HEK293T (cell line): Measurements from ENCODE around the gene HTR3B.
"Not testable (repeated sequence)": the region's sequence is repeated elsewhere in the genome, so short reads cannot be mapped to it uniquely, and the experiment has no call there.

Experiments used
- CTCF ChIA-PET: fragments of 350-600 bp; formaldehyde crosslinking; extraction: SDS; loops from one replicate; lab custom pipeline; 2021; ENCODE audit warnings: antibody characterized with exemption, inconsistent platforms; lab: Yijun Ruan, JAX
- POLR2A ChIA-PET: fragments of 350-600 bp; formaldehyde crosslinking; extraction: SDS; loops from one replicate; lab custom pipeline; 2020; ENCODE audit warnings: antibody characterized with exemption, inconsistent platforms; lab: Yijun Ruan, JAX
- DNase-seq: peaks from one replicate; pipeline ENCODE4 v3.0.0; 2012; ENCODE audit warnings: mixed read lengths; ENCODE audit errors: extremely low spot score
- ARNT ChIP-seq: fragments of 450-650 bp; IDR thresholded peaks from 2 replicates; pipeline ENCODE4 v1.6.1; 2017; ENCODE audit warnings: mild to moderate bottlenecking
- BHLHE40 ChIP-seq: fragments of 450-650 bp; IDR thresholded peaks from 2 replicates; pipeline ENCODE4 v1.6.1; 2016; ENCODE audit warnings: mild to moderate bottlenecking, moderate library complexity, borderline replicate concordance
- CTBP1 ChIP-seq: fragments of 450-650 bp; IDR thresholded peaks from 2 replicates; pipeline ENCODE4 v1.6.1; 2016; ENCODE audit warnings: borderline replicate concordance
- ELF4 ChIP-seq: fragments of 450-650 bp; IDR thresholded peaks from 2 replicates; pipeline ENCODE4 v1.6.1; 2017; ENCODE audit warnings: antibody characterized with exemption
- FOXA1 ChIP-seq: fragments of 450-650 bp; IDR thresholded peaks from 2 replicates; pipeline ENCODE4 v1.6.1; 2016; ENCODE audit warnings: mild to moderate bottlenecking
- FOXK2 ChIP-seq: fragments of 450-650 bp; IDR thresholded peaks from 2 replicates; pipeline ENCODE4 v1.6.1; 2016; ENCODE audit warnings: mild to moderate bottlenecking
- FOXM1 ChIP-seq: fragments of 450-650 bp; IDR thresholded peaks from 2 replicates; pipeline ENCODE4 v1.6.1; 2017; ENCODE audit warnings: mild to moderate bottlenecking, borderline replicate concordance
- HDGF ChIP-seq: fragments of 450-650 bp; IDR thresholded peaks from 2 replicates; pipeline ENCODE4 v1.6.1; 2017; ENCODE audit warnings: antibody characterized with exemption, borderline replicate concordance
- L3MBTL2 ChIP-seq: fragments of 450-650 bp; conservative IDR thresholded peaks from 2 replicates; pipeline ENCODE4 v1.6.1; 2016; ENCODE audit warnings: mild to moderate bottlenecking
- LEF1 ChIP-seq: fragments of 450-650 bp; IDR thresholded peaks from 2 replicates; pipeline ENCODE4 v1.6.1; 2017; ENCODE audit warnings: mild to moderate bottlenecking, borderline replicate concordance
- NFRKB ChIP-seq: fragments of 450-650 bp; IDR thresholded peaks from 2 replicates; pipeline ENCODE4 v1.6.1; 2016; ENCODE audit warnings: mild to moderate bottlenecking, moderate library complexity
- SP1 ChIP-seq: fragments of 450-650 bp; IDR thresholded peaks from 2 replicates; pipeline ENCODE4 v1.6.1; 2017
- SUZ12 ChIP-seq: fragments of 450-650 bp; IDR thresholded peaks from 2 replicates; pipeline ENCODE4 v1.6.1; 2016; ENCODE audit warnings: mild to moderate bottlenecking
- TARDBP ChIP-seq: fragments of 450-650 bp; IDR thresholded peaks from 2 replicates; pipeline ENCODE4 v1.6.1; 2016
- ZNF384 ChIP-seq: fragments of 450-650 bp; IDR thresholded peaks from 2 replicates; pipeline ENCODE4 v1.6.1; 2016
- TF ChIP-seq, protein P1 (sequence below): fragments of 450-650 bp; IDR thresholded peaks from 2 replicates; pipeline ENCODE4 v1.6.1; 2016

HTR3B gene

GRCh38 chr11:113934761-113935160 lies 30.2 kb downstream of the HTR3B start:
- DNase-seq = no peak
- TF ChIP-seq CTBP1 = no peak
- TF ChIP-seq FOXK2 = no peak
- no peak for TF ChIP-seq SP1
- TF ChIP-seq BHLHE40 = no peak
- TF ChIP-seq HDGF = no peak
- TF ChIP-seq LEF1 = no peak
- no peak for TF ChIP-seq TARDBP
- no peak for TF ChIP-seq ELF4
- no peak for TF ChIP-seq ARNT
- no peak for TF ChIP-seq ZNF384
- CTCF ChIA-PET = no interaction called here
- POLR2A ChIA-PET = no interaction called here

- POLR2A ChIA-PET = no interaction called here
- no peak for TF ChIP-seq BHLHE40
- TF ChIP-seq NFRKB = no peak
- no peak for TF ChIP-seq SUZ12
- TF ChIP-seq HDGF = no peak
- TF ChIP-seq SP1 = no peak
- TF ChIP-seq ARNT = no peak
- no peak for TF ChIP-seq L3MBTL2
- CTCF ChIA-PET = no interaction called here
- no peak for DNase-seq
Measured at GRCh38 chr11:113935858-113936257, 31.3 kb downstream of the HTR3B start.

GRCh38 chr11:113937918-113938317 lies 33.3 kb downstream of the HTR3B start:
- ChIA-PET CTCF (no interaction called here), POLR2A (no interaction called here)
- DNase-seq = no peak
- no peak for TF ChIP-seq TARDBP
- no peak for TF ChIP-seq FOXA1
- no peak for TF ChIP-seq BHLHE40
- TF ChIP-seq ELF4 = no peak
- TF ChIP-seq FOXM1 = no peak
- TF ChIP-seq ZNF384 = no peak
- TF ChIP-seq ARNT = no peak
- TF ChIP-seq CTBP1 = no peak
- TF ChIP-seq, protein P1, sequence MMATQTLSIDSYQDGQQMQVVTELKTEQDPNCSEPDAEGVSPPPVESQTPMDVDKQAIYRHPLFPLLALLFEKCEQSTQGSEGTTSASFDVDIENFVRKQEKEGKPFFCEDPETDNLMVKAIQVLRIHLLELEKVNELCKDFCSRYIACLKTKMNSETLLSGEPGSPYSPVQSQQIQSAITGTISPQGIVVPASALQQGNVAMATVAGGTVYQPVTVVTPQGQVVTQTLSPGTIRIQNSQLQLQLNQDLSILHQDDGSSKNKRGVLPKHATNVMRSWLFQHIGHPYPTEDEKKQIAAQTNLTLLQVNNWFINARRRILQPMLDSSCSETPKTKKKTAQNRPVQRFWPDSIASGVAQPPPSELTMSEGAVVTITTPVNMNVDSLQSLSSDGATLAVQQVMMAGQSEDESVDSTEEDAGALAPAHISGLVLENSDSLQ = no peak

- POLR2A ChIA-PET = no interaction called here
- CTCF ChIA-PET = no interaction called here
- TF ChIP-seq HDGF (no peak), LEF1 (no peak), FOXK2 (no peak), FOXM1 (no peak), ELF4 (no peak), TARDBP (no peak)
- no peak for DNase-seq
Measured at GRCh38 chr11:113942256-113942655, 37.7 kb downstream of the HTR3B start.

DNA sequence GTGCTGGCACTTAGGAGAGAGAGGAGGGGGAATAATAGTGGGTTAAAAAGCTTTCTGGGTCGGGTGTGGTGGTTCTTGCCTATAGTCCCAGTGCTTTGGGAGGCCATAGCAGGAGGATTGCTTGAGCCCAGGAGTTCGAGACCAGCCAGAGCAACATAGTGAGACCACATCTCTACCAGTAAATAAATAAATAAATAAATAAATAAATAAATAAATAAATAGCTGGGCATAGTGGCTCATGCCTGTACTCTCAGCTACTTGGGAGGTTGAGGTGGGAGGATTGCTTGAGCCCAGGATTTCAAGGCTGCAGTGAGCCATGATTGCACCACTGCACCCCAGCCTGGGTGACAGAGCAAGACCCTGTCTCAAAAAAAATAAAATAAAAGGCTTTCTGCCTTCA lies 41.6 kb downstream of the HTR3B start:
- DNase-seq, CTCF ChIA-PET, POLR2A ChIA-PET: not testable (repeated sequence)

DNA sequence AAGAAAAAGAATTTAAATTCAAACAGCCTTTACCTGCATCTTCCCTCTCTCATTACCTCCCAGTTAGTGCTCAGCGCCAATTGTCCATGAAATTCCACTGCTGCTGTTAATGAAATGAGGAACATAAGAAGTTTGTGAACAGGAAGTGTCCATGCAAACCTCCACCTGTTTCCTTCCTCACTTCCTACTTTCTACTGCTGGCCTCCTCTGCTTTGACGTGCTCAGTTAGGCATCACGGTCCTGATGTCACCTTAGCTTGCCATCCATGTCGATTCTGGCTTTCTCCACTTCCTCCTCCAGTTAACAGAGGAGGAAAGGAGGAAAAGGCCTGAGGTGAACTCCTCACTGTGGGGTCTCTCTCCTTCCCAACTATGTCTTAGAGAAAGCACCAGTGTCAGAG lies 43.4 kb downstream of the HTR3B start:
- ChIA-PET POLR2A (no interaction called here), CTCF (no interaction called here)
- TF ChIP-seq SP1 (no peak), ELF4 (no peak), FOXA1 (no peak), BHLHE40 (no peak), SUZ12 (no peak), FOXK2 (no peak), TARDBP (no peak), FOXM1 (no peak), L3MBTL2 (no peak), ZNF384 (no peak), NFRKB (no peak), LEF1 (no peak)
- TF ChIP-seq, protein P1 = no peak
- no peak for DNase-seq

- ChIA-PET POLR2A (no interaction called here), CTCF (no interaction called here)
- DNase-seq = no peak
- TF ChIP-seq SP1 = no peak
- TF ChIP-seq L3MBTL2 = no peak
- TF ChIP-seq SUZ12 = no peak
Measured at GRCh38 chr11:113949891-113950290, 45.3 kb downstream of the HTR3B start.

GRCh38 chr11:113951537-113951936 lies 46.9 kb downstream of the HTR3B start:
- POLR2A ChIA-PET = interaction anchor here (1.3 kb wide), 1 partner anchor 45 kb away, joined by 4 read pairs; no protein-coding TSS in a partner anchor
- DNase-seq = no peak
- CTCF ChIA-PET = interaction anchor here (1.1 kb wide), 1 partner anchor 46 kb away, joined by 3 read pairs; no protein-coding TSS in a partner anchor
- TF ChIP-seq BHLHE40 (no peak), FOXK2 (no peak), SP1 (no peak), LEF1 (no peak), ARNT (no peak), FOXM1 (no peak), ZNF384 (no peak), NFRKB (no peak), CTBP1 (no peak), ELF4 (no peak), L3MBTL2 (no peak), HDGF (no peak)
- TF ChIP-seq, protein P1 = no peak
